Activated CD8-positive, alpha-beta T cell treated with anti-CD3 and anti-CD28 coated beads, Interleukin-2, amount 10 ng/mL, durations not matched to agents 7 days and 5 days (primary cell): ENCODE results near the gene ZNF625. TPM values are rescaled to one million over a fixed set of nuclear protein-coding genes. Genes with fewer than 3 reads are reported as not detected.

Experiments used
- total RNA-seq, 2 experiments: library from RNA; stranded (reverse); gene quantifications; one replicate each; pipeline ENCODE4 v1.2.3, GENCODE V29; 2021

Gene ZNF625
- total RNA-seq, 2 experiments from 2014 or later, result 2.9 to 5.2 TPM

Other genes starting within 250 kb of the ZNF625 start
- gene ZNF700, start 231.6 kb downstream of the ZNF625 start, total RNA-seq, result 10 to 100 TPM; 22.7 to 25.7 TPM
- gene ZNF763, start 191.7 kb downstream of the ZNF625 start, total RNA-seq, result 1 to 10 TPM; 2.0 to 2.3 TPM
- under 1 TPM; 0.60 to 0.95 TPM for gene ZNF433, start 121.1 kb downstream of the ZNF625 start, total RNA-seq
- gene ZNF878, start 103.8 kb downstream of the ZNF625 start, total RNA-seq, result 1 to 10 TPM; 1.1 to 1.7 TPM
- 1 to 10 TPM; 1.7 to 2.4 TPM for gene ZNF844, start 92.0 kb downstream of the ZNF625 start, total RNA-seq
- 1 to 10 TPM; 3.2 to 4.1 TPM for gene ZNF20, start 16.4 kb downstream of the ZNF625 start, total RNA-seq
- 10 to 100 TPM; 13.9 to 14.7 TPM for gene ZNF136, start 6.4 kb upstream of the ZNF625 start, total RNA-seq
- 10 to 100 TPM in 1 of 2 experiments, 1 to 10 TPM in 1; 9.8 to 11.6 TPM for gene ZNF44, start 138.1 kb upstream of the ZNF625 start, total RNA-seq
- gene ZNF563, start 176.9 kb upstream of the ZNF625 start, total RNA-seq, result 1 to 10 TPM; 3.1 to 3.2 TPM
- gene ZNF442, start 208.9 kb upstream of the ZNF625 start, total RNA-seq, result 1 to 10 TPM; 1.3 to 2.0 TPM
- gene ZNF799, start 244.5 kb upstream of the ZNF625 start, total RNA-seq, result 1 to 10 TPM; 4.5 to 4.7 TPM